Calu3 (cell line): ENCODE data around the gene FAM193A. TPM values are rescaled to one million over a fixed set of nuclear protein-coding genes. Genes with fewer than 3 reads are reported as not detected.
"Not testable (repeated sequence)": the region's sequence is repeated elsewhere in the genome, so short reads cannot be mapped to it uniquely, and the experiment has no call there.

Experiments
- BruUV-seq: library from RNA; stranded (reverse); fragments of 400-500 nt; replicated peaks from 2 replicates; lab custom pipeline; 2021; lab: Mats Ljungman, UMichigan
- CTCF ChIA-PET: fragments of 300-600 bp; sonication (Branson Sonifier 250); formaldehyde crosslinking; loops from one replicate; lab custom pipeline; 2022; ENCODE audit warnings: antibody characterized with exemption; lab: Charles Lee
- DNase-seq: peaks from one replicate; pipeline ENCODE4 v3.0.0; 2022
- H3K27ac Mint-ChIP-seq: one replicate; pipeline ENCODE4 v1.8.0; 2022; ENCODE audit warnings: mixed read lengths; ENCODE audit not compliant: unreplicated experiment
- H3K27me3 Mint-ChIP-seq: one replicate; pipeline ENCODE4 v1.8.0; 2022; ENCODE audit warnings: mixed read lengths; ENCODE audit not compliant: unreplicated experiment
- H3K36me3 Mint-ChIP-seq: one replicate; pipeline ENCODE4 v1.8.0; 2022; ENCODE audit warnings: mild to moderate bottlenecking, moderate library complexity, mixed read lengths; ENCODE audit not compliant: insufficient read depth, unreplicated experiment
- H3K4me1 Mint-ChIP-seq: one replicate; pipeline ENCODE4 v1.8.0; 2022; ENCODE audit warnings: mild to moderate bottlenecking, low read depth, mixed read lengths; ENCODE audit not compliant: unreplicated experiment
- H3K4me3 Mint-ChIP-seq: one replicate; pipeline ENCODE4 v1.8.0; 2022; ENCODE audit warnings: mild to moderate bottlenecking, low read depth, moderate library complexity, mixed read lengths; ENCODE audit not compliant: unreplicated experiment
- H3K9me3 Mint-ChIP-seq: one replicate; pipeline ENCODE4 v1.8.0; 2022; ENCODE audit warnings: low read depth, mixed read lengths; ENCODE audit not compliant: unreplicated experiment
- intact Hi-C: fragments of 100-400 bp; cut with micrococcal nuclease; formaldehyde crosslinking; loops from one replicate; pipeline ENCODE4 v1.10.0; 2022; ENCODE audit not compliant: unreplicated experiment
- total RNA-seq: library from RNA; stranded (reverse); gene quantifications from 2 replicates; pipeline ENCODE4 v1.2.3, GENCODE V29; 2022
- TF ChIP-seq, protein P1 (sequence below): fragments of 200-600 bp; IDR thresholded peaks from one replicate; pipeline ENCODE4 v1.8.0; 2022; ENCODE audit warnings: antibody characterized with exemption; ENCODE audit not compliant: unreplicated experiment

Gene FAM193A
- total RNA-seq, 1 experiment from 2014 or later, result 20.0 TPM

DNA sequence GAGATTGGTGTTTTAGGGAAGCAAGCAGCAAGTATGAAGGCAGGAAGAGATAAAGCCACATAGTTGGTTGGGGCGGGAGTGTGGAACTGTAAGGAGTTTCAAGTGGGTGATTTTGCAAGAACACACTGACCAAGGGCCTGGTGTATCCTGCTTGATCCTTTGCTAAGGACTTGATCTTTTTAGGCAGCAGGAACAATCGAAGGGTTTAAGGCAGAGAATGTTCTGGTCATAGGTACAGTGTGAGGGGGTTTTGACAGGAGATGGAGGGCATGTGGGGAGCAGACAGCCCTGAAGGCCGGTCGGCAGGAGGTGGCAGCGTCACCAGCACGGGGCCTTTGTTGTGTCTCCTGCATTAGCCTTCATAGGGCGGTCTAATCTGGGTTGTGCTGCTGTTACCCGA lies 54.7 kb downstream of the FAM193A start:
- BruUV-seq, result no TSS peak
- peak overlapping the region; percentile 39 for H3K27ac Mint-ChIP-seq
- H3K27me3 Mint-ChIP-seq, result no peaks in the 10 kb centered on the region
- no peak overlapping the region for H3K4me3 Mint-ChIP-seq
- intact Hi-C loops, result no loop called here
- no peaks in the 10 kb centered on the region for H3K9me3 Mint-ChIP-seq
- no peak for DNase-seq
- peaks cover 16% of the 10 kb centered on the region for H3K4me1 Mint-ChIP-seq
- TF ChIP-seq, protein P1, sequence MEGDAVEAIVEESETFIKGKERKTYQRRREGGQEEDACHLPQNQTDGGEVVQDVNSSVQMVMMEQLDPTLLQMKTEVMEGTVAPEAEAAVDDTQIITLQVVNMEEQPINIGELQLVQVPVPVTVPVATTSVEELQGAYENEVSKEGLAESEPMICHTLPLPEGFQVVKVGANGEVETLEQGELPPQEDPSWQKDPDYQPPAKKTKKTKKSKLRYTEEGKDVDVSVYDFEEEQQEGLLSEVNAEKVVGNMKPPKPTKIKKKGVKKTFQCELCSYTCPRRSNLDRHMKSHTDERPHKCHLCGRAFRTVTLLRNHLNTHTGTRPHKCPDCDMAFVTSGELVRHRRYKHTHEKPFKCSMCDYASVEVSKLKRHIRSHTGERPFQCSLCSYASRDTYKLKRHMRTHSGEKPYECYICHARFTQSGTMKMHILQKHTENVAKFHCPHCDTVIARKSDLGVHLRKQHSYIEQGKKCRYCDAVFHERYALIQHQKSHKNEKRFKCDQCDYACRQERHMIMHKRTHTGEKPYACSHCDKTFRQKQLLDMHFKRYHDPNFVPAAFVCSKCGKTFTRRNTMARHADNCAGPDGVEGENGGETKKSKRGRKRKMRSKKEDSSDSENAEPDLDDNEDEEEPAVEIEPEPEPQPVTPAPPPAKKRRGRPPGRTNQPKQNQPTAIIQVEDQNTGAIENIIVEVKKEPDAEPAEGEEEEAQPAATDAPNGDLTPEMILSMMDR, result no peak
- no peaks in the 10 kb centered on the region for H3K36me3 Mint-ChIP-seq
- CTCF ChIA-PET, result no interaction called here

DNA sequence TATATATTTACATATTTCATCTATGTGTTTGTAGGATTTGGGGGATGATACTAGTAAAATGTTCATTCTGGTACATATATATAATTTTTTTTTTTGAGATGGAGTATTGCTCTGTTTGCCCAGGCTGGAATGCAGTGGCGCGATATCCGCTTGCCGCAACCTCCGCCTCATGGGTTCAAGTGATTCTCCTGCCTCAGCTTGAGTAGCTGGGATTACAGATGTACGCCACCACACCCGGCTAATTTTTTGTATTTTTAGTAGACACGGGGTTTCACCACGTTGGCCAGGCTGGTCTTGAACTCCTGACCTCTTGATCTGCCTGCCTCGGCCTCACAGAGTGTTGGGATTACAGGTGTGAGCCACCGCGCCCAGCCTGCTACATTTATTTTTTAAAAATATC lies 55.6 kb downstream of the FAM193A start:
- DNase-seq, intact Hi-C loops, H3K36me3 Mint-ChIP-seq, BruUV-seq, H3K9me3 Mint-ChIP-seq, CTCF ChIA-PET, H3K27ac Mint-ChIP-seq, H3K4me3 Mint-ChIP-seq, H3K27me3 Mint-ChIP-seq: not testable (repeated sequence)
- peaks cover 16% of the 10 kb centered on the region for H3K4me1 Mint-ChIP-seq

DNA sequence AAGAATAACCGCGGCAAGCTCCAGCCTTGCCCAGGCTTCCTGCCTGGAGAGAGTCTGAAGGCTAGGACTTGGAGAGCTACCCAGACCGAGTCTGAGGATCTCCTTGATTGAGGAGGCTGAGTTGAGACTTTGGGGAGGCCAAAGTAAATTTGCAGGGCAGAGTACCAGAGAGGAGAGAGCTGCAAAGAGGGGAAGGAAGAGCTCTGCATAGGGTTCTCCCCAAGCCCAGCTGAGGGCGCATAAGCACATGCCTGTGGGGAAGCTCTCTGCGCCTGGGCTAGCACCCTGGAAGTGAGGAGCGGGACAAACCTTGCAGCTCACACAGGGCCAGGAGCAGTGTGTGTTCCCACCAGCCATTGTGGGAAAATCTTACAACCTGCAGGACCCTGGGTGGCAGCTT lies 56.1 kb downstream of the FAM193A start:
- Mint-ChIP-seq H3K27ac (no peak overlapping the region), H3K27me3 (no peaks in the 10 kb centered on the region), H3K36me3 (no peaks in the 10 kb centered on the region), H3K4me3 (no peak overlapping the region), H3K9me3 (no peaks in the 10 kb centered on the region), H3K4me1 (peaks cover 16% of the 10 kb centered on the region)
- intact Hi-C loops, result no loop called here
- TF ChIP-seq, protein P1, result no peak
- no TSS peak for BruUV-seq
- CTCF ChIA-PET, result no interaction called here
- DNase-seq, result no peak

DNA sequence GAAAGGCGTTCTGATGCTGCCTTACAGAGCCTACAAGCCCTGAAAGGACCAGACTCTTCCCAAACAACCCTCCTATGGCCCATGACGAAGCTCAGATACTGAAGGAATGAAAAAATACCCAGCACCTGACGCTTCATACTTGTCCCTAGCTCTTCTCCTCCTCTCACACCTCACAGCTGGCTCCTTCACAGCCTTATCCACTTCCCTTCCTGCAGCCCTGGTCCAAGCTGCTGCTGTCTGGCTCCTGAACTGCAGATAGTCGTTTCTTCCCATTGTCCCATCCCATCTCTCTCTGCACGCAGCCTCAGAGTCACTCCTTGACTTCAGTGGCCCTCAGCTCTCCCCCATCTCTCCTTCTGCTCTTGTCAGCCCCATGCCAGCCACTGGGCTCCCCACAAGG lies 56.6 kb downstream of the FAM193A start:
- H3K36me3 Mint-ChIP-seq, result peaks cover 4% of the 10 kb centered on the region
- H3K27me3 Mint-ChIP-seq, result no peaks in the 10 kb centered on the region
- intact Hi-C loops, result no loop called here
- H3K27ac Mint-ChIP-seq, result no peak overlapping the region
- no peaks in the 10 kb centered on the region for H3K9me3 Mint-ChIP-seq
- H3K4me1 Mint-ChIP-seq, result peaks cover 13% of the 10 kb centered on the region
- TF ChIP-seq, protein P1, result no peak
- no peak overlapping the region for H3K4me3 Mint-ChIP-seq
- BruUV-seq, result no TSS peak
- DNase-seq, result no peak
- CTCF ChIA-PET, result no interaction called here

DNA sequence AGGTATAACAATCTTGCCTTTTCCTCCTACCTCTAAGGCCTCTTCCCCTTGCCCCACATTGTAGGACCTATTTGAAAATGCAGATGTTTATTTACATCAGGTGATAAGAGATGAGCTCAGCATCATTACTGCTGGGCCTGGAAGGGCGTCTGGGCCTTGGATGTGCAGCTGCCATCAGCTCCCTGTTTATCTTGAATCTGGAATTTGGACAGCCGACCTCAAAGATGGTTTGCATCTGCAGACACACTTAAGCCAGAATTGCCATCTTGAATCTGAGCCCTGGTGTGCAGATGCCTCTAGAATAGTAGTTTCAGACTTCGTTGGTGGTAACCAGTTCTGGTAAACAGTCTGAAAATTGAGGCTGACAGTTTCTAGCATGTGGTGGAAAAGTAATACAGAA lies 59.0 kb downstream of the FAM193A start:
- no TSS peak for BruUV-seq
- Mint-ChIP-seq H3K4me1 (peaks cover 28% of the 10 kb centered on the region), H3K36me3 (peaks cover 11% of the 10 kb centered on the region), H3K27ac (no peak overlapping the region), H3K4me3 (no peak overlapping the region), H3K9me3 (no peaks in the 10 kb centered on the region), H3K27me3 (no peaks in the 10 kb centered on the region)
- CTCF ChIA-PET, result no interaction called here
- TF ChIP-seq, protein P1, result no peak
- no peak for DNase-seq
- intact Hi-C loops, result no loop called here
